Measurements from ENCODE around the gene ZP2.
"Not testable (repeated sequence)": the region's sequence is repeated elsewhere in the genome, so short reads cannot be mapped to it uniquely, and the experiment has no call there.

ZP2 gene

DNA sequence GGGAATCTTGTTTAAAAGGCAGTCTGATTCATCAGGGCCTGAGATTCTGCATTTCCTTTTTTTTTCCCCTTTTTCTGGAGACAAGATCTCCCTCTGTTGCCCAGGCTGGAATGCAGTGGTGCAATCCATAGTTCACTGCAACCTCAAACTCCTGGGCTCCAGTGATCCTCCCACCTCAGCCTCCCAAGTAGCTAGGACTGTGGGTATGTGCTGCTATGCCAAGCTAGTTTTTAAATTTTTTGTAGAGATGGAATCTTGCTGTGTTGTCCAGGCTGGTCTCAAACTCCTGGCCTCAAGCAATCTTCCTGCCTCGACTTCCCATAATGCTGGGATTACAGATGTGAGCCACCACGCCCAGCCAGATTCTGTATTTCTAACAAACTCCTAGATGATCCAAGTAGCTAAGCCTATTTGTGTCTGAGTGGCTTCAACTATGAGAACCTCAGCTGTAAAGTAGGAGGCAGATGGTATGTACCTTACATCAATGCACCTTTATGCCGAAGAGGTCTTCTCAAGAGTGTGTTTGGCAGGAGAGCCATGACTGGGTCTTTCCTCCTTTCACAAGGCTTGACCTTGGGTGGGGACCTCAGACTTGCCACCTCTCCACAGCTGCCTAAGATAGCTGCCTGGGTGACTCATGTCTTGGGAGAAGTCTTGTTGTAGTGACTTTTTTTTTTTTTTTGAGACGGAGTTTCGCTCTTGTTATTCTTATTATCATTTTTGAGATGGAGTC, 42.0 kb downstream of the ZP2 start:
- no peak for DNase-seq

DNA sequence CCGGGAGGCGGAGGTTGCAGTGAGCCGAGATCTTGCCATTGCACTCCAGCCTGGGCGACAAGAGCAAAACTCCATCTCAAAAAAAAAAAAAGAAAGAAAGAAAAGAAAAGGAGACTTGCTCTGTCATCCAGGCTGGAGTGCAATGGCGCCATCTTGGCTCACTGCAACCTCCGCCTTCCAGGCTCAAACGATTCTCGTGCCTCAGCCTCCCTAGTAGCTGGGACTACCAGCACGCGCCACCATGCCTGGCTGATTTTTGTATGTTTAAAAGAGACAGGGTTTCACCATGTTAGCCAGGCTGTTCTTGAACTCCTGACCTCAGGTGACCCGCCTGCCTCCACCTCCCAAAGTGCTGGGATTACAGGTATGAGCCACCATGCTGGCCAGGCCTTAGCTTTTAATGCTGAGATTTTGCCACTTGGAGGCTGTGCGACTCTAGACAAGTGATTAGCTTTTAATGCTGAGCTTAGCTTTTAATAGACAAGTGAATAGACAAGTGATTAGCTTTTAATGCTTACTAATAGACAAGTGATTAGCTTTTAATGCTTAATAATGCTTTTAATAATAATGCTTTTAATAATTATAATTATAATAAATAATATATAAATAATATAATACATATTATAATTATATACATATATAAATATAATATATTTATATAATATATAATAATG, 43.3 kb downstream of the ZP2 start:
- no peak for DNase-seq

DNA sequence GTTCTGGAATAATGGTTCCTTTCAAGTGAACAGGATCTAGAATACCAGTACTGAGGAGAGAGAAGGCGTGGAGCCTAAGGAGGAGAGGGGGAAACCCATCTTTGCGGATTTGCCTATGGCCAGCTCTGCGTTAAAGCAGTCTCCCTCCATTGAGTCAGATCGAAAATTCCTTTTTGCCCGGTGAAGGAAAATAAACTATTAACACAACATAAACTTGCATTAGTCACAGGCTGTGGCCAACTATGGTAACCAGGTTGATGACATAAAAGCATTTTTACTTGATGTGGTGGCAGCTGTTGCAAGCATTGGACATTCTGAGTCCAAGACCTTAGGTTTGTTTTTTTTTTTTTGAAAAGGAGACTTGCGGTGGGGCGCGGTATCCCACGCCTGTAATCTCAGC, 44.0 kb downstream of the ZP2 start:
- no peak for DNase-seq

DNA sequence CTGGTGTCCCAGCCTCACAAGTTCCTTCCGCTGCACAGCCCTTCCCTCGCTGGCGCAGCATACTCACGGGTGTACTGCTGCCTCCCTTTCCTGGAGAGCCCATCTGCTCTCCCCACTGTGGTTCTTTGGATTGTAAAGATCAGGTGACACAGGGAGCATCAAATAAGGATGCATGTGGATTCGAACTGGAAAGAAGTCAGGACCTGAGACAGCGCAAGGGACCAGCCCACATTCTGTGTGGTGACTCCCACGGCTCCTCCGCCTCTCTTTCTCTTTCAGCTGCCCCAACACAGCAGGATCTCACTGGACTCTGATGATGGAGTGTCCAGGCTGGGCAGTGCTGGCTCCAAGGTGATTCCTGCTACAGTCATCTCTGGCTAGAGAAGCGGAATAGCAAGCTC, 44.8 kb downstream of the ZP2 start:
- DNase-seq = no peak

DNA sequence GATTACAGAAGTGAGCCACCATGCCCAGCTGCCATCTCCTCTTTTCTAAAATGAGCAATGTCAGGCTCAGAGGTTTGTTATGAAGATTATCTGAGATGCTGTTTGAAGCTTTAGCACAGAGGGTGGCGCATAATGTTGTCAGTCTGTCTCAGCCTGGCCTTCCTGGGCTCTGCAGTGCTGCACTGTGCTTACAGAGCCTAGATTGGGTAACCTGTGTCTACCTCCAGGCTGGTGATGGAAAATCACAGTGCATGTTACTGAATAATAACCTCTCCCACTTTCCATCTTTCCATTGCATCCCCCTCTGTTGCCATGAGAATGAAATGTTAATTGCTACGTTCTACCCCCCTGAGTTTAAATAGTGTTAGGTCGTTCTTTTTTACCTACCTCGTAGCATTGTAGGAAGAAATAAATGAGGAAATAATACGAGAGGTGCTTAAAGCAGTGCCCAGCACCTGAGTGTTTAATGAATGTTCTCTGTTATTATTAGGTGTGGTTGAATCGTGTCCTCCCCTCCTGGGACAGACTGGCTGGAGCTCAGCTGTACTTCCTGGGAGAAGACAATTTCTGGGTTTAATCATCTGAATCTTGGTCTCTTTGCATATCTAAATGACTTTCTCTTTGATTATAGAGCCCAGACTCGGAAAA, 46.7 kb downstream of the ZP2 start:
- DNase-seq = no peak

DNA sequence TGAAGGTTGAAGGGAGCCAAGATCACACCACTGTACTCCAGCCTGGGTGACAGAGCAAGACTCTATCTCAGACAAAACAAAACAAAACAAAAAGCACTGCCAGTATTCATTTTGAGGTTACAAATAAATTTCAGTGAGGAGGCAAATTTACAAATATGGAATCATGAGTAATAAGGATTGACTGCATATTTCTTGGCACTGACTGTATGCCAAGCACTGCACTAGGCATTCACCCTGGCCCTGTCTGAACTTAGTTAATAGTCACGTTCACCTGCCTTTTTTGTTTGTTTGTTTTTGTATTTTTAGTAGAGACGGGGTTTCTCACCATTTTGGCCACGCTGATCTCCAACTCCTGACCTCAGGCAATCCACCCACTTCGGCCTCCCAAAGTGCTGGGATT, 47.8 kb downstream of the ZP2 start:
- DNase-seq = no peak

DNA sequence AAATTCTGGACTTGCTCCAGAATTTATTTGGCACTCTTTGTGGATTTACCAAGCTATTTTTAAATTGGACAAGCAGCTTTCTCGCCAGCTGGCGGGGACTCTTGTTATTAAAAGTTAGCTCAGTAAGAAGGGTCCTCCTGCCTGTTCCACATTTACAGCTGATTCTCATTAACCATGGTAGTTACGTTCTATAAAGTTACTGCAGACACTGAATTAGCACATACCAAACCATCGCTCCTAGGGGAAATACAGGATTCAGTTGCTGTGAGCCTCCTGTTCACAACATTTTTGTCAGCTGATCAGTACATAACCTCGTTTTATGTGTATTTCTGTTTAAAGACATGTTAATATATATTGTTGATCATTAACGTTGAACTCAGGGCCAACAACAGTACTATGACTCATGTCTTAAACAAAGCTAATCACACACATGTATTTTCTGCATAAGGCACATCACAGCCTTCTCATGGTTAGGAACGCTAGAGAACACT, 48.7 kb downstream of the ZP2 start:
- DNase-seq = no peak

DNA sequence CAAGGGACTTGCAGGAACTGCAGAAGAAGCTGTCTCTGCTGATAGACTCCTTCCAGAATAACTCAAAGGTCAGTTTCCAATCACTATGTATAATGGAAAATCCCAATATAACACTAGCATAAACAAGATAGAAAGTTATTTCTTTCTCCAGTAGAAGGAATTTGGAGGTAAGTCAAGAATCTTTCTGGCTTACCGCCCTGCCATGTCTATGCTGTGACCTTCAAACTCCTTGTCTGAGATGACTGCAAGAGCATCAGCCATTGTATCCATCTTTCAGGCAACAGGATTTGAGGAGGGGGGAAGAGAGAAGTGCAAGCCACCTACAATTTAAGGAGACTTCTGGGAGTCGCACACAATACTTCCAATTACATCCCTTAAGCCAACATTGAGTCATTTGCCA, 50.2 kb downstream of the ZP2 start:
- no peak for DNase-seq

DNA sequence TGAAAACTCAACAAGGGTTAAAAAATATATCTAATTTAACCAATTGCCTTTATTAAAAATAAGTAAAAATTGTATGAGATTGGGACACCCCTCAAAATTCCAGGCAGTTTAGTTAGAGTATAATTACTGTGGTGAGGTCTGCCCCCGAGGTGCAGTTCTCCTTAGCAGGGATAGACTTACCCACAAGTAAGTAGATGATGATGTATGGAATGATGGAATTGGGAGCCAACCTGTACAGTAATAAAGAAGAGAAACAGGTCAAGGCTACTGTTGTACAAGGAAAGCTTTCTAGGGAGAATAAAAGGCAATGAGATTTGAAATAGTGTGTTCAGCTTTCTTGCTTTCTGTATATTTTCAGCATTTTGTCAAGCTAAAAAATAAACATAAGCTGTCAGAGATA, 51.1 kb downstream of the ZP2 start:
- DNase-seq = no peak

DNA sequence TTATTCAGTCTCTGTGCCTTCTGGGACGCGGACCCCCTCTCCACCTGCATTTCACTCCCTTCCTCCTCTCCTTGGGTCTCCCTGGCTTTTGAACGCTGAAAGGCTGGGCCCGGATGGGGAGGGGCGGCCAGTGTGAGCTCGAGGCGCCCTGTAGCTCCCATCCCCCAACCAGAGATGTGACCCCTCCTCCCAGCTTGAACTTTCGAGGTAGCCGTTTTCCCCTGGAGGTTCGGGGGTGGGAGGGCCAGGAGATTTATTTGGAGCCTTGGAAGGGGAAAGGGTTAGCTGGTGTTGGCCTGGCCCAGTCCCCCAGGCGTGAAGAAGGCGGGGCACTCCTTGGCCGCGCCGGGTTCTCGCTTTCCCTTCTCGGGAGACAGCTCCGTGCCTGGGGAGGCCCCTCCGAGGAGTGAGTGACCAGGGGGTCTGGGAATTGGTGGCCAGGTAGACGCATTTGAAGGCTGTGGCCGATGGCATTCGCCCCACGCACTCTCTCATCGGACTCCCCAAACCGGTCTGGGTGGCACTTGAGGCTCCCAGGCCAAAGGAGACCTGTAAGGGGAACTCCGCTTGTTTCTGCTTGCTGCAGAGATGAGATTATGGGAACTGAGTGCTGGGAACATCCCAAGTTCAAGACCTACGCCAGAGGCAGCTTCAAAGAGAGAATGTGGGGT, 52.0 kb downstream of the ZP2 start:
- DNase-seq = no peak

DNA sequence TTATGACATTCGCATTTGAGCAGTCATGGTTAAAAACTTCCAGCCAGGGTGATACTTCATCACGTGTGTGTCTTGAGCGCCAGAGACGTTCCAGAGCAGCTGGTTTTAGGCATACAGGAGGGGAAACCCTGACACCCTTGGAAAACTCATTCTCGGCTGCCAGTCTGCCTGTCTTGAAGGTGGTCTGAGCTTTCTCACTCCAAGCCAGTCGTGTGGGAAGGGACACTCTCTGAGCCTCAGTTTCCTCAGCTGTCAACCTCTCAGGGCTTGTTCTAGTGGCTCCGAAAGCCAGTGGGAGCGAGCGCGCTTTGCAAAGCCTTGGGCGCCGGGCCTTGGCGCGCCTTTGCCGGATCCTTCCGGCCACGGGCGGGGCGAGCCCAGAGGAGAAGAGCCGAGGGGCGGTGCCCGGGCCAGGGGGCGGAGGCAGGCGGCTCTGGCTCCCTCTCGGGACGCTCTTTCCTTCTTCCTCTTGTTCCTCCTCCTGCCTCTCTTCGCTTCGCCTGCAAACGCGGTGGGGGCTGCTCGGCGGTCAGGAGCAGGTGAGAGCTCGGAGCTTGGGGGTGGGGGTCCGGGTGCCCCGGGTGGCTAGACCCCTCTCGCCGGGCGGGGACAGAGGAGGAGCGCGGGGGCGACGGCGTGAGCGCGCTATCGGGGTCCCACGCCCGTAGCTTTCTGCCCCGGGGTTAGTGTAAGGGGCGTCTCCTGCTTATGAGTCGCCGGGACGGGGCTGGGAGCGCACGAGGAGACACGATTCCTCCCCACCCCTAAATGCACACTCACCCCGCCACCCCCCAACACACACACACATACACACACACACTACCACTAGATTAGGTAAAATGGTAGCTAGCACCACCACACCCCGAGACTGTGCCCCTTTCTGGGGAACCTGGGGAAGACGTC, 52.9 kb downstream of the ZP2 start, which contains the start of gene LDAF1:
TSS of gene LDAF1 (plus strand) at position 467 of the 903 bp plus-strand sequence. CDS start 2,509 bp downstream, outside the sequence.
- DNase-seq = peak; percentile 15 to 38

DNA sequence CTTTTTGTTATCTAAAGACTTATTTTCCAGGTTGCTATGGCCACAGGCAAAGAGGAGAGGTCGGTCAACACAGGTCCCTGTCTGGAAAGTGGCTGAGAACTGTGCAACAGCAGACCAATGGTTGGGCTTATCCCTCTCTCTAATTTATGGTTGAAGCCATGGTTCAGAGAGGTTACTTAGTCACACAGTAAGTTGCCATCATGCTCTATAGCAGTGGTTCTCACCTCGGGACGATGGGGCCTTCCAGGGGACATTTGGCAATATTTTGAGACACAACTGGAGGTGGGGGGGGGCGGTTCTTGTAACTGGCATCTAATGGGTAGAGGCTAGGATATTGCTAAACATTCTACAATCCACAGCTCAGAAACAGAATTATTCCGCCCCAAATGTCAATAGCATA, 53.7 kb downstream of the ZP2 start:
- DNase-seq = no peak

DNA sequence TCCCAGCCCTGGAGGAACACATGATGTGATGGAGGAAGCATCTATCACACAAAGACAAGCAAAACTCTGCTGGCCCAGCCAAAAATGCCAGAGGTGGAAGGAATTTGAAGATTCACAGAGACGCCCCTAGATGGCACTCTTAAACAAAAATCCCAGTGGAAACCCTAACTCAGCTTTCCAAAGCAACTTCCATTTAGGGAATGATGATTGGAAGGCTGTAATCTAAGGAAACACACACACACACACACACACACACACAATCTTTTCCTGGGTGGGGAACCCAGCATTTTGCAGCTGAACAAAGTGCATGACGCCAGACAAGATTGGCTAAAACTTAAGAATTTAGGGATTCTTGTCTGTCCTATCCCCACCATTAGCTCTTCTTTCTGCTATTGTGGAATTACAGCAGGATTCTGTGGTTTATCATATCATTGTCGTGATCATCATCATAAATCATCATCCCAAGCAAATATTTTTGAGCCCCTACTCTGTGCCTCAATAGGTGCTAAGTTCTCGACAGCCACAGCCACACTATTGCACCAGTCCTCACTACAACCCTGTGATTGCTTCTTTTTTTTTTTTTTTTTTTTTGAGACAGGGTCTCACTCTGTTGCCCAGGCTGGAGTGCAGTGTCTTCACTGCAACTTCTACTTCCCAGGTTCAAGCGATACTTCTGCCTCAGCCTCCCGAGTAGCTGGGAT, 54.5 kb downstream of the ZP2 start:
- DNase-seq = peak; percentile 22 to 65

DNA sequence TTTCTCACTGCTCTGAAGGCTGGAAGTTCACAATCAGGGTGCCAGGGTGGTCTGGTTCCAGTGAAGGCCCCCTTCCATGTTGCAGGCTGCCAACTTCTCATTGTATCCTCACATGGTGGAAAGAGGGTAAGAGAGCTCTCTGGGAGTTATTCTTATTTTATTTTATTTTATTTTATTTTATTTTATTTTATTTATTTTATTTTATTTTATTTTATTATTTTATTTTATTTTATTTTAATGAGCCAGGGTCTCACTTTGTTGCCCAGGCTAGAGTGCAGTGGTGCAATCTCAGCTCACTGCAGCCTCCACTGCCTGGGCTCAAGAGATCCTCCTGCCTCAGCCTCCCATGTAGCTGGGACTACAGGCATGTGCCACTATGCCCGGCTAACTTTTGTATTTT, 55.4 kb downstream of the ZP2 start:
- DNase-seq = not testable (repeated sequence)

DNA sequence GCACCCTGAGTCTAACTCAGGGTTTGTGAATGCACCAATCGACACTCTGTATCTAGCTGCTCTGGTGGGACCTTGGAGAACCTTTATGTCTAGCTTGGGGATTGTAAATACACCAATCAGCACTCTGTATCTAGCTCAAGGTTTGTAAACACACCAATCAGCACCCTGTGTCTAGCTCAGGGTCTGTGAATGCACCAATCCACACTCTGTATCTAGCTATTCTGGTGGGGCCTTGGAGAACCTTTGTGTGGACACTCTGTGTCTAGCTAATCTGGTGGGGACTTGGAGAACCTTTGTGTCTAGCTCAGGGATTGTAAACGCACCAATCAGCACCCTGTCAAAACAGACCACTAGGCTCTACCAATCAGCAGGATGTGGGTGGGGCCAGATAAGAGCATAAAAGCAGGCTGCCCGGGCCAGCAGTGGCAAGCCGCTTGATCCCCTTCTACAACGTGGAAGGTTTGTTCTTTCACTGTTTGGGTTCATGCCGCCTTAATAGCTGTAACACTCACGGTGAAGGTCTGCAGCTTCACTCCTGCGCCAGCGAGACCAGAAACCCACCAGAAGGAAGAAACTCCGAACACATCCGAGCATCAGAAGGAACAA, 58.1 kb downstream of the ZP2 start:
- DNase-seq = not testable (repeated sequence)

DNA sequence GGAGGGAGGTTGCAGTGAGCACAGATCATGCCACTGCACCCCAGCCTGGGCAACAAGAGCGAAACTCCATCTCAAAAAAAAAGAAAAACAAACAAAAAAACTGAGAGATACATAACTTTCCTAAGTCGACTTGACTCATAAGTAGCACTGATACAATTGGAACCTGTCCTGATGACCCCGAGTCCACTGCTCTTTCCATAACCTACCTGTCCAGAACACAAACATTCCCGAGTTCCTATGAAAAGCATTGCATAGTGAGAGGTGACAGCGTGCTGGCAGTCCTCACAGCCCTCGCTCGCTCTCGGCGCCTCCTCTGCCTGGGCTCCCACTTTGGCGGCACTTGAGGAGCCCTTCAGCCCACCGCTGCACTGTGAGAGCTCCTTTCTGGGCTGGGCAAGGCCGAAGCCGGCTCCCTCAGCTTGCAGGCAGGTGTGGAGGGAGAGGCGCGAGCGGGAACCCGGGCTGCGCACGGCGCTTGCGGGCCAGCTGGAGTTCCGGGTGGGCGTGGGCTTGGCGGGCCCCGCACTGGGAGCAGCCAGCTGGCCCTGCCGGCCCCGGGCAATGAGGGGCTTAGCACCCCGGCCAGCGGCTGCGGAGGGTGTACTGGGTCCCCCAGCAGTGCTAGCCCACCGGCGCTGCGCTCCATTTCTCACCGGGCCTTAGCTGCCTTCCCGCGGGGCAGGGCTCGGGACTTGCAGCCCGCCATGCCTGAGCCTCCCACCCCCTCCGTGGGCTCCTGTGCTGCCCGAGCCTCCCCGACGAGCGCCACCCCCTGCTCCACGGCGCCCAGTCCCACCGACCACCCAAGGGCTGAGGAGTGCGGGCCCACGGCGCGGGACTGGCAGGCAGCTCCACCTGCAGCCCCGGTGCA, 59.0 kb downstream of the ZP2 start:
- DNase-seq = not testable (repeated sequence)

DNA sequence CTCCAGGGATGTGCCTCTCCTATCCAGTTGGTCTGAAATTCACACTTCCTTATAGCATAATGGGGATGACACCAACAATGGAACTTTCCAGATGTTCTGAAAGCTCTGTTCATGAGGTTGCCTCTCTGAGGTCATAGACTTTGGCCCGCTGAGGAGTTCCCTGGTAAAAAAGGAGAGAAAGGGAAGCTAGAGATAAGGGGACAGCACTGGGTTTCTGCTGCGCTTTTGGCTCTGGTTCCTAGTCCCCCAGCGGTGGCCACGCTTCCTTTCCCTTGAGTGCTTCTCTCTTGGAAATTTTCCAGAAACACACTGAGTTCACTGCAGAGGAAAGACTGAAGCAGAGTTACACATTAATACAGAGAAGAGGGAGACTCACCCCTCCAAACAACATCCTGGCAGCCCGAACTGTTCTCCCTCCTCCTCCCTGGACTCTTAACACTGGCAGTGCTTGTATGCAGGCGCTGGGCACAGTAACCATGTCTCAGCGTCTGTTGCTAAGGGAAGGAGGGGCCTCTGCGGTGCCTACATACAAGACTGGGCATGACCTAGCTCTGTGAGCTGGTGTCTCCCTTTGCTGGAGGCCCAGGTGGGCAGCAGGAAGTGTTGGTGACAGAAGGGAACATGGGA, 60.9 kb downstream of the ZP2 start, which contains the start of gene DNAH3:
TSS of gene DNAH3 (minus strand) at position 472 of the 627 bp plus-strand sequence. CDS start 527 bp downstream, outside the sequence.
- DNase-seq = no peak
